HEK293T (cell line): ENCODE measurements around the gene SPRING1.
A peak's percentile ranks its signal among the peaks of the same experiment; 100 is the strongest.

Experiments
- CTCF ChIA-PET: fragments of 350-600 bp; formaldehyde crosslinking; extraction: SDS; loops from one replicate; lab custom pipeline; 2021; ENCODE audit warnings: antibody characterized with exemption, inconsistent platforms; lab: Yijun Ruan, JAX
- POLR2A ChIA-PET: fragments of 350-600 bp; formaldehyde crosslinking; extraction: SDS; loops from one replicate; lab custom pipeline; 2020; ENCODE audit warnings: antibody characterized with exemption, inconsistent platforms; lab: Yijun Ruan, JAX
- DNase-seq: peaks from one replicate; pipeline ENCODE4 v3.0.0; 2012; ENCODE audit warnings: mixed read lengths; ENCODE audit errors: extremely low spot score
- ARNT ChIP-seq: fragments of 450-650 bp; IDR thresholded peaks from 2 replicates; pipeline ENCODE4 v1.6.1; 2017; ENCODE audit warnings: mild to moderate bottlenecking
- BHLHE40 ChIP-seq: fragments of 450-650 bp; IDR thresholded peaks from 2 replicates; pipeline ENCODE4 v1.6.1; 2016; ENCODE audit warnings: mild to moderate bottlenecking, moderate library complexity, borderline replicate concordance
- CTBP1 ChIP-seq: fragments of 450-650 bp; IDR thresholded peaks from 2 replicates; pipeline ENCODE4 v1.6.1; 2016; ENCODE audit warnings: borderline replicate concordance
- ELF4 ChIP-seq: fragments of 450-650 bp; IDR thresholded peaks from 2 replicates; pipeline ENCODE4 v1.6.1; 2017; ENCODE audit warnings: antibody characterized with exemption
- FOXA1 ChIP-seq: fragments of 450-650 bp; IDR thresholded peaks from 2 replicates; pipeline ENCODE4 v1.6.1; 2016; ENCODE audit warnings: mild to moderate bottlenecking
- FOXK2 ChIP-seq: fragments of 450-650 bp; IDR thresholded peaks from 2 replicates; pipeline ENCODE4 v1.6.1; 2016; ENCODE audit warnings: mild to moderate bottlenecking
- FOXM1 ChIP-seq: fragments of 450-650 bp; IDR thresholded peaks from 2 replicates; pipeline ENCODE4 v1.6.1; 2017; ENCODE audit warnings: mild to moderate bottlenecking, borderline replicate concordance
- HDGF ChIP-seq: fragments of 450-650 bp; IDR thresholded peaks from 2 replicates; pipeline ENCODE4 v1.6.1; 2017; ENCODE audit warnings: antibody characterized with exemption, borderline replicate concordance
- L3MBTL2 ChIP-seq: fragments of 450-650 bp; conservative IDR thresholded peaks from 2 replicates; pipeline ENCODE4 v1.6.1; 2016; ENCODE audit warnings: mild to moderate bottlenecking
- LEF1 ChIP-seq: fragments of 450-650 bp; IDR thresholded peaks from 2 replicates; pipeline ENCODE4 v1.6.1; 2017; ENCODE audit warnings: mild to moderate bottlenecking, borderline replicate concordance
- NFRKB ChIP-seq: fragments of 450-650 bp; IDR thresholded peaks from 2 replicates; pipeline ENCODE4 v1.6.1; 2016; ENCODE audit warnings: mild to moderate bottlenecking, moderate library complexity
- SP1 ChIP-seq: fragments of 450-650 bp; IDR thresholded peaks from 2 replicates; pipeline ENCODE4 v1.6.1; 2017
- SUZ12 ChIP-seq: fragments of 450-650 bp; IDR thresholded peaks from 2 replicates; pipeline ENCODE4 v1.6.1; 2016; ENCODE audit warnings: mild to moderate bottlenecking
- TARDBP ChIP-seq: fragments of 450-650 bp; IDR thresholded peaks from 2 replicates; pipeline ENCODE4 v1.6.1; 2016
- ZNF384 ChIP-seq: fragments of 450-650 bp; IDR thresholded peaks from 2 replicates; pipeline ENCODE4 v1.6.1; 2016
- TF ChIP-seq, protein P1 (sequence below): fragments of 450-650 bp; IDR thresholded peaks from 2 replicates; pipeline ENCODE4 v1.6.1; 2016

Gene SPRING1

DNA sequence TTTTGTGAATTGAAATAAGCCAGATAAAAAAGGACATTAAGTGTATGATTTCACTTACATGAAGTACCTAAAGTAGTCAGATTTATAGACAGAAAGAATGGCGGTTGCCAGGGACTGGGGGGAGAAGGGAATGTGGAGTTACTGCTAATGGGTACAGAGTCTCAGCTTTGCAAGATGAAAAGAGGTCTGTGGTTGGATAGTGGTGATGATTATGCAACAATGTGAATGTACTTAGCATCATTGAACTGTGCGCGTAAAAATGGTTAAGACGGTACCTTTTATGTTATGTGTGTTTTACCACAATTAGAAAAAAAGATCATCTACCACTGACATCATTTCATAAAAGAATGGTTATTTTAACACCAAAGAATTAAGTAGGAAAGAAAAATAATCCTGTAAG is 36.2 kb upstream of the SPRING1 start:
- no peak for DNase-seq
- CTCF ChIA-PET: interaction anchor here (0.6 kb wide), 1 partner anchor 83 kb away, joined by 3 read pairs; no protein-coding TSS in a partner anchor
- POLR2A ChIA-PET: no interaction called here
- no peak for TF ChIP-seq CTBP1
- TF ChIP-seq TARDBP: no peak
- TF ChIP-seq ZNF384: no peak
- no peak for TF ChIP-seq LEF1
- TF ChIP-seq ARNT: no peak
- TF ChIP-seq SUZ12: no peak
- TF ChIP-seq, protein P1, sequence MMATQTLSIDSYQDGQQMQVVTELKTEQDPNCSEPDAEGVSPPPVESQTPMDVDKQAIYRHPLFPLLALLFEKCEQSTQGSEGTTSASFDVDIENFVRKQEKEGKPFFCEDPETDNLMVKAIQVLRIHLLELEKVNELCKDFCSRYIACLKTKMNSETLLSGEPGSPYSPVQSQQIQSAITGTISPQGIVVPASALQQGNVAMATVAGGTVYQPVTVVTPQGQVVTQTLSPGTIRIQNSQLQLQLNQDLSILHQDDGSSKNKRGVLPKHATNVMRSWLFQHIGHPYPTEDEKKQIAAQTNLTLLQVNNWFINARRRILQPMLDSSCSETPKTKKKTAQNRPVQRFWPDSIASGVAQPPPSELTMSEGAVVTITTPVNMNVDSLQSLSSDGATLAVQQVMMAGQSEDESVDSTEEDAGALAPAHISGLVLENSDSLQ: no peak
- no peak for TF ChIP-seq FOXM1
- no peak for TF ChIP-seq ELF4

DNA sequence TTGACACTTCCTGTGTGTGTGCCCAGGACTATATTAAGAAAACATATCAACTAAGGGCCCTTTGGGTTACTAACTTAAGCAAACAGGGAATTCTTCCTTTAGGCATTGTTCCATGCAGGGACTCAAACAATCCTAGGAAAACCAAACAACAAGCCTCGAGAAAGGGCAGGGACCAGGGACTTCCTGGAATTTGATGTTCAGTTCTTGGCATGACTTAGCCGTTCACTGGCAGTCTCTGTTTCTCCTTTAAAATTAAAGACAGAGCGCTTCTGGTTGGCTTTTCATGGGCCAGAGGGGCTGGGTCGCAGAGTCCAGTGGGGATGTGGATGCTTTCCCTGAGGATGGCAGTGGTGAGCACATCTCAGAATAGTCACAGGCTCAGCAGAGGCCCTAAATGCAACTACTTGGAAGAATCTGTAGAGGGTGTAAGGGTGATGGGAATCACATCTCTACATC is 35.4 kb upstream of the SPRING1 start:
- POLR2A ChIA-PET: no interaction called here
- peak; percentile 27 for DNase-seq
- no peak for TF ChIP-seq SUZ12
- no peak for TF ChIP-seq BHLHE40
- no peak for TF ChIP-seq L3MBTL2
- TF ChIP-seq, protein P1: no peak
- TF ChIP-seq SP1: no peak
- TF ChIP-seq FOXM1: no peak
- no peak for TF ChIP-seq HDGF
- TF ChIP-seq CTBP1: no peak
- TF ChIP-seq ELF4: no peak
- TF ChIP-seq TARDBP: no peak
- no peak for TF ChIP-seq ZNF384
- no peak for TF ChIP-seq ARNT
- TF ChIP-seq NFRKB: no peak
- no peak for TF ChIP-seq FOXA1
- TF ChIP-seq FOXK2: no peak
- no peak for TF ChIP-seq LEF1
- CTCF ChIA-PET: no interaction called here

DNA sequence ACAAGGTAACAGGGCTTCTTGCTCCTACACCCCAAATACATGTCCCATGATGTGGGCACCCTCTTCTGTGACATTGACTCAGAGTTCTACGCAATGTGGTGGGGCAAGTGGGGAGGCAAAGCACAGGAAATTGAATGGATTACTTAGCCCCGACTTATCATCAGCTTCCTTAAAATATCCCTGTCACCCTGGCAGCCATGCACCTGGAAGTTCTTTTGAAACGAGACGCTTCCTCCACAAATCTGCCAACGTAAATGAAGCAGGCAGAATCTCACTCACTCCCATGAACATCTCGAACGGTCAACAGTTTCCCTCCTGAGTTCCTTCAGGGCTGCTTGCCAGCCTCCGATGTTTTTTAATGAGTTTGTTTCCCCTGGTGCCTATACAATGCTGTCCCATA is 33.8 kb upstream of the SPRING1 start:
- ChIA-PET POLR2A (no interaction called here), CTCF (no interaction called here)
- DNase-seq: no peak
- TF ChIP-seq ARNT (no peak), SUZ12 (no peak), ELF4 (no peak), BHLHE40 (no peak), FOXM1 (no peak), SP1 (no peak), LEF1 (no peak), TARDBP (no peak), CTBP1 (no peak), ZNF384 (no peak), L3MBTL2 (no peak), FOXK2 (no peak)
- TF ChIP-seq, protein P1: no peak

DNA sequence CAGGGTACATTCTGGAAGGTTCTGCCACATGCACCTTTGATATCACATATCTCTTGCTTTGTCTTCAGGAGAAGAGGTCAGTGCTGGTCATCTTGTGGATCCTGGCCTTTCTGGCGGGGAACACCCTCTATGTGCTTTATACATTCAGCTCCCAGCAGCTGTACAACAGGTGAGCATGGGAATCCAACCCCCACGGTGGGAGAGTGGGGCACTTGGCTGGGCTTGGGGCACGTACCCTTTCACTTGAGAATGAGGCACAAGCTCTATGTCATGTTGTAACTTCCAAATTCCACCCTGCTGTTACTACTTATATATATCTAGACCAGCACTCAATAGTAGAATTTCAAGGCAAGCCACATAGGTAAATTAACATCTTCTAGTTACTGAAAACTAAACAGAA is 28.9 kb upstream of the SPRING1 start:
- ChIA-PET POLR2A (no interaction called here), CTCF (no interaction called here)
- DNase-seq: no peak
- no peak for TF ChIP-seq LEF1
- TF ChIP-seq CTBP1: no peak
- TF ChIP-seq, protein P1: no peak

DNA sequence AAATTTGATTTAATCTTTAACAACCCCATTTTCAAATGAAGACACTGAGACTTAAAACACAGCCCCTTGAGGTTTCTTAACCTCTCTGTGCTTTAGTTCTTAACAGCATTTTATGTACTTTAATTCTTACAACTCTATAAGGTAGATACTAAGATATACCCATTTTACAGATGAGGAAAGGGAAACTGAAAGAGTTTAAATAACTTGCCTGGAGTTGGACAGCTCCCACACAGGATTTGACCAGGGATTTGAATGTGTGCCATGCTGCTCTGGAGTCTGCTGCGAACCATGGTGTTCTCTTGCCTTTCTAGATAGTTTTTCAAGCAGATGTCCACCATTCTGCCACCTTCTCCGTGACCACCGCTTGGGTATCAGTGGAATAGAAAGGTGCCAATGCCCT is 28.4 kb upstream of the SPRING1 start:
- ChIA-PET POLR2A (no interaction called here), CTCF (no interaction called here)
- no peak for DNase-seq
- TF ChIP-seq LEF1 (no peak), FOXK2 (no peak), ELF4 (no peak), FOXA1 (no peak), NFRKB (no peak), BHLHE40 (no peak), L3MBTL2 (no peak), SP1 (no peak), ARNT (no peak), TARDBP (no peak), FOXM1 (no peak), SUZ12 (no peak), CTBP1 (no peak), HDGF (no peak), ZNF384 (no peak)
- TF ChIP-seq, protein P1: no peak
